M059J (cell line): ENCODE data around the gene CCDC187. TPM values are rescaled to one million over a fixed set of nuclear protein-coding genes. Genes with fewer than 3 reads are reported as not detected.
"Not testable (repeated sequence)": the region's sequence is repeated elsewhere in the genome, so short reads cannot be mapped to it uniquely, and the experiment has no call there.

Source experiments
- DNase-seq: peaks from one replicate; pipeline ENCODE4 v3.0.0-alpha.2; 2012; ENCODE audit warnings: low read depth
- total RNA-seq: library from RNA; depleted of rRNA; stranded (reverse); fragments of >200 nt; shearing (Covaris generic); gene quantifications from 2 replicates; pipeline ENCODE4 v1.2.3, GENCODE V29; 2014

The CCDC187 gene
- total RNA-seq, 1 experiment from 2014 or later = not detected

GRCh38 chr9:136267261-136268111 is 36.4 kb downstream of the CCDC187 start:
- peak; percentile 56 for DNase-seq

- not testable (repeated sequence) for DNase-seq
These were observed 37.3 kb downstream of the CCDC187 start for GRCh38 chr9:136266641-136267040.

DNA sequence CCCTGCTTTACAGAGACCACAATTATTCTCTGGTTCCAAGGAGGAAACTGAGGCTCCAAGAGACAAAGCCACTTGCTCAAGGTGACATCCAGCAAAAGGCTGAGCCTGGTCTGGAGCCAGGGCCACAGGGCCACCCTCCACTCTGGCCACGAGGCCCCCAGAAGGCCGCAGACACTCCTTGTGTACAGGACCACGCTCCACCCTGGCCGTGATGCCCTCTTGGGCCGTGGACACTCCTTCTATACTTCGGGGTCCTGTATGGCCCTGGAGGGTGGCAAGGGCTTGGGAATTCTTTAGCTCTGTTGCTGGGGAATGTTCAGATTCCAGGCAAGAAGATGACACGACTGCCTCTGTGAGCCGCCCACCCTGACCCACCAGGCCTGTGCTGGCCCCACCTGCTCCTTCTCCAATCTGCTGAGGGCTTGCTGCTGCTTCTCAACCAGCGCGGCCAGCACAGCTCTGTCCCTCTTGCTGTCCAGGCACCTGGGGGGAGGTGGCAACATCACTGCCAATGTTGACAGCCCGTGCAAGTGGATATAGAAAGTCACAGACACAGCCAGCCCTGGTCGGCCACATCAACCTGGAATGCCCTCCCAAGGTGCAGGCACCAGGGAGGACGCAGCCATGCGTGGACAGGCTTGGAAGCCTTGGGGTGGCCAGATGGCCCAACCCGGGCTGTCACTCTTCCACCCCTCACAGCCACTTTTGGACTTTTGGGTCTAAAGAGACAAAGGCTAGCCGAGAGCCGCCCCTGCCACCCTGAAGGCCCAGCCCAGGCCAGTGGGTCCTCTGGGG is 38.1 kb downstream of the CCDC187 start:
- DNase-seq = no peak

GRCh38 chr9:136264441-136265405 is 39.2 kb downstream of the CCDC187 start:
- DNase-seq = no peak

- DNase-seq = no peak
These were observed 39.9 kb downstream of the CCDC187 start for GRCh38 chr9:136264031-136264430.

- DNase-seq = no peak
These were observed 41.2 kb downstream of the CCDC187 start for GRCh38 chr9:136262671-136263178.

DNA sequence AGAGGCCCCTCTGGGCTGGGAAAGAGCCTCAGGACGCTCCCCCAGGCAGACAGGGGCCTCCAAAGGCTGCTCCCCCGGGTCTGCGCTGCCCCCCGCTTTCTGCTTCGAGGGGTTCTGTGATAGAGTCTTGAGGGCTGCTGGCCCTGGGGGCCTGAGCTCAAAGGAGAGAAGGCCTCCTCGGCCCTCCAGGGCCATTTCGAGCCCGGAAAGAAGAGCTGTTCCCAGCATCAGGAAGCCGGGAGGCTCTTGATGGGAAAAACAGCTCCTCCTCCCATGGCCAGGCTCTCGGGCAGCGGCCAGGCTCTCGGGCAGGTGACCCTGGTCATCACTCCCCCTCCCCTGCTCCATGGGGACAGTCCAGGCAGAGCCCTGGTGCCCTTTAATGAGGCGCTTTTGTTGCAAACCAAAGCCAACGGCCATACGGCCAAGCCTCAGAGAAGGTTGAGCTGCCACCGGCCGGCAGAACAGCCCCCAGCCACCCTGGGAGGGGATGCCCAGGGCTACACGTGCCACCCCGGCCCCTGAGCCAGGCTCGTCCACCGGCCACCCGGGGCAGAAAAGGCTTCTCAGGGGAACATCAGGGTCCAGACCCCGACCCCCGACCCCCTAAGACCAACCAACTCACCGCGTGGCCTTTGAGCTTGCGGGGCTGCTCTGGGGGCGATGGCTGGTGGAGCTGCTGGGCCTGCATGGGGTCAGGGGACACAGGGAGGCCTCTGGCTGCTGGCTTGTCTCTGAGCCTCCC is 42.0 kb downstream of the CCDC187 start:
- DNase-seq = no peak

DNA sequence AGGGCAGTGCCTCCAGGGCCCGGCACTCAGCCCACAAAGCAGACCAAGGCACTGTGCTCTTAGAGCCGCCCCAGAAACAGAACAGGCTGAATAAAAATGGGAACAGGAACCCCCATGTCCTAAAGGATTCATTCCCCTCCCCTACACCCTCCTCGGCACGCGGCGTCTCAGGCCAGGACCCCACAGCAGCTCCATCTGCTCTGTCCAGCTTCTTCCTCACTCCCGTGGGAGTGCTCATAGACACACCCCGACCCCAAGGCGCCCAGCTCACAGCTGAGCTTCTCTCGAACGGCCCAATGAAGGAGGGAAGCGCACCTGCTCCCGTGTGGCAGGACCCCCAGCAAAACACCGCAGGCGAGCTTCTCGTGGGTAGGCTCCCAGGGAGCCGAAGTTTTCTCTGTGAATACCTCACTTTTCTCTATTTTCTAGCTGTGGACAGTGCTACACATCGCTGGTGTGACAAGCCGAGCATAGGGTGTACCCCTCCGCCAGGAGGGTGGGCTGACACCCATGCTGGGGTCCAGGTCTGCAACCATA is 42.9 kb downstream of the CCDC187 start:
- no peak for DNase-seq

GRCh38 chr9:136260521-136260920 is 43.4 kb downstream of the CCDC187 start:
- DNase-seq = no peak

- DNase-seq = no peak
These were observed 44.1 kb downstream of the CCDC187 start for GRCh38 chr9:136259836-136260235.

- DNase-seq = no peak
These were observed 44.4 kb downstream of the CCDC187 start for GRCh38 chr9:136259517-136259813.

DNA sequence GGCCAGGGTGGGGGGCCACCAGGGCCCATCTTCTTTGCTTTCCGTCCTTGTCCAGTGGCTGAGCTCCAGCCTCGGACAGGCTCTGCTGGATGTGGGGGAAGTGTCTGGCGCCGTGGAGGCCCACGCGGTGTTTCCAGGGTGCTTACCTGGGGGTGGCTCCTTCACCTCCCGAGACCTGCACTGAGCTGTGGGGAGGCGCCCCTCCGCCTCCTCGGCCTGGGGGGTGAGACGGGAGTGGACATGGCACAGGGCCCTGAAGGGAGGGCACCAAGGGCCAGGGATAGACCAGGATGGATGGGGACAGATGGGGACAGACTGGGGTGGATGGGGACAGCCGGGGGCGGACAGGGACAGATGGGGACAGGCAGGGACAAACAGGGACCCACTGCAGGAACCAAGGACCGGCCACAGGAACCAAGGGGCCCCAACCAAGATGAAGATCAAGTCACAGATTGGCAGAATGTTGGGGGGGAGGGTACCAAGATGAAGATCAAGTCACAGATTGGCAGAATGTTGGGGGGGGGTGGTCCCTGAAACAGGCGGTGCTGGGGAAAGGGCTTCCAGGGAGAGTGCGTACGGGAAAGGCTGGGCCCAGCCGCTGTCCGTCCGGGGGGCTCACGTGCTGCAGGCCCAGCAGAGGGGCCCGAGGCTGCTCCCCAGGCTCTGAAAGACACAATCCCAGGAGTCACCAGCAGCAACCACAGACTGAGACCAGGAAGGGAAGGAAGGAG is 44.9 kb downstream of the CCDC187 start:
- DNase-seq = no peak

DNA sequence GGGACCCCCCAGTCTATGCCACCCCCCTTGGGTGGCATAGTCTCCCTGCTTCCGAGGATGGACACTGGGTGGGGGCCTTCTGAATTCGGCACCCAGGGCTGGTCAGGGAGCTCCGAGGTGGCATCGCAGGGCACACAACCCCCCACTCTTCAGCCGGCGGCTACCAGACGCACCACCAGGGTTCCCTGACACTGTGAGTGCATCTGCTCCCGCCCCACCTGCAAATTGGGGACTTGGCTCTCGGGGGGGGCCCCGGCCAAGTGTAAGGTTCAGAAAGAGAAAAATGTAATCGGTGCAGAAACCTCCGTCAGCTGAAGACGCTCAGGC is 45.6 kb downstream of the CCDC187 start:
- no peak for DNase-seq

DNA sequence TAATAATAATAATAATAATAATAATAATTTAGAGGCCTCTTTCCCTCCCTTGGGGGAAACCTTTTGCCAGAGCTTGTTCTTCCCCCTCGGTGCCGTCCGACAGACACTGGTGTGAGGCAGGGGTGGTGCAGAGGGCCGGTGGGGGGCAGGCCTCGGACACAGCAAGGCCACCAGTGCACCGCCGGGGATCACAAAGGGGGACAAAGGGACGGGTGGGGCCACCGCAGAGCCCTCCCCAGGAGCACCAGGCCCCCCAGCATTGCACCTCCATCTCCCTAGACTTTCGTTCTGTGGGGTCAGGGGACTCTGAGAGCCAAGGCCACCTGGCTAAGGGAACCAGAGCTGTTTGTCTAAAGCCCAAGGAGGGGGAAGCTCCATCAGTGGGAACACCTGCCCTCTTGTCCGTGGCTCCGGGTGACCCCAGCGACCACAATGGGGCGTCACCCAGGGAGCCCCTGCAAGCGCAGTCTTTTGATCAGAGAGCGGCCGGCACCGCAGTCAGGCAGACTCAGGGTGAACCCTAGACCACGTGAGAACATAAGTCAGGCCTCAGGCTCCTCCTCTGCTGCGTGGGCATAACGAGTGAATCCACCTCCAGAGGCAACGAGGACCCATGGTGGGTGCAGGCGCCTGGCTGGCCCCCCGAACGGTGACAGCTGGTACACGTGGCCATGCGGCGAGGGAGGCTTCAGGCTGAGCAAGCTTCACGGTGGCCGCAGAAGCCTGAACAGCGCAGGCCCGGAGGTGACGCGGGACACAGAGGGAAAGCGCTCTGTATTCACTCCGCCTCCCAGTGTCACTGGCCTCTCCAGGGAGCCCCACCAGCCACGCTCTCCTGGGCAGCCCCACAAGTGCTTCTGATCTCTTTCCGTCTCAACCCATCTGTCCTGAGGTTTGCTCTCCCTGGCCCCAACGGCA is 46.3 kb downstream of the CCDC187 start:
- DNase-seq = no peak

DNA sequence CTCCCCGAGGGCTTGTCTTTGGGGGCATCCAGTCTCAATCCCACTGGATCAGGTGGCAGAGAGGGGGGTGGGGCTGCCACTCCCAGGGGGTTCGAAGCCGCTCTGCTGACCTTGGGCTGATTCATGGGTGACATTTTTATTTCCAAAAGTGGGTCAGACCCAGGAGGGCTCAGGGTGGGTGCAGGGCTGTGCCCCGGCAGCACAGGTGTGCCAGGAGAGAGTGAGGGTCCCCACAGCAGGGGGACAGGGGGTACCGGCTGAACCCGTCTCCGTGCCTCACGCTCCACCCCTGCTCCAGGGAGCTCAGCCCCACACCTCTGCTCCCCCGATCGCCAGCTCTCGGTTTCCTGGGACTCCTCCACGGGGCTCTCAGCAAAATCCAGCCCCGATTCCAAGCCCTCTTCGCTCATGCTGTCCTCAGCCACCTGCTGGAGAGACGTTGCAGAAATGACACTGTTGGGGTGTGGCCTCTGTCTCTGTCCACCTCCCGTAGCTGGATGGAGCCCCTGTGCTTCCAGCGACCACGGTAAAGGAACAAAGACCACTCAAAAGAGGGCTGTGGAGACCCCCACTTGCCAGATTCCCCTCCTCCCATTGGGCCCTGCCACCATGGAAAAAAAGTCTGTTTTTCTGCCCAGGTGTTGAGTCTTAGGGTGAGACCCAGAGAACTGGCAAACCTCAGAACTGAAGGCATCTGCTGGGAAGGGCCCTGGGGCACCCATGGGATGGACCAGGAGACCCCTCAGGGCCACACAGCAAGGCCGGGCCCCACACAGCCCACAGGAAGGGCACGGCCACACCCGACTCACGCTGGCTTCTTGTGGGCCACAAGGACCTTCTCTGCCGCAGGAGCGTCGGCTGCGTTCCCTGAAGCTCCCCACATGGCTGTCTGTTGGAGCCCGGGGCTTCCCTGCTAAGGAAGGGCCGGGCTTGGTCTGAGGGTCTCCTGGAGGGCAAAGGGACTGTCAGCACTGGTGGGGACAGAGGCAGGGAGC is 47.7 kb downstream of the CCDC187 start:
- no peak for DNase-seq

DNA sequence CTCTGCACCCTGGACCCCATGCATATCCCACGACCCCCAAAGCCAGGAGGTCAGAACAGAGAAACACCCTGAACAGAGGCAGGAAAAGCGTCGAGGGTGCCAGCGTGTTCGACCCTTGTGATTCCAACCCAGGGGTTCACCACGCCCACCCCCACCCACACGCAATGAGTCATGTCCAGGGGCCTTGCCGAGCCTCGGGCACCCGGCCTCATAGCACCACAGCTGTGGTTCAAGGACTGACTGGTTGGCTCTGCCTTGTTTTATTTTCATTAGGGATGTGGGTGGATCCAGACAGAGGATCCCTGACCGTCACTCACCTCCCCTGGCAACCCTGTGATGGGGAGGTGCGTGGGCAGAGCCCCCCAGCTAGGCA is 48.7 kb downstream of the CCDC187 start:
- DNase-seq = peak; percentile 68

GRCh38 chr9:136254381-136255165 is 49.3 kb downstream of the CCDC187 start:
- DNase-seq = peak; percentile 27
